ENCODE results near the gene ARL10. TPM values are rescaled to one million over a fixed set of nuclear protein-coding genes. Genes with fewer than 3 reads are reported as not detected.

The ARL10 gene
- total RNA-seq, 3 donors from 2014 or later (not counting 1 experiment from before 2014, with no cell fraction given): 0.75 to 6.8 (median 6.7) TPM

GRCh38 chr5:176360894-176361436 is 4.3 kb upstream of the ARL10 start:
- Histone ChIP-seq H3K27ac (ENCODE audit: low read length) (peak overlapping the region; percentile 83), H3K4me1 (ENCODE audit: control insufficient read depth, insufficient read depth, low read length) (peaks cover 33% of the 10 kb centered on the region), H3K27me3 (ENCODE audit: control insufficient read depth, insufficient read depth, low read length) (no peaks in the 10 kb centered on the region), H3K9me3 (ENCODE audit: control insufficient read depth, insufficient read depth, low read length) (peaks cover 3% of the 10 kb centered on the region), H3K4me3 (ENCODE audit: low read length) (peak overlapping the region; percentile 87), H3K36me3 (ENCODE audit: control insufficient read depth, insufficient read depth, low read length) (peaks cover 14% of the 10 kb centered on the region)
- 4% methylated on average over 23 of the region's 27 CpGs for WGBS (ENCODE audit: insufficient coverage)
- TF ChIP-seq CTCF (IDR thresholded peaks at IDR 0.05): no peak
- DNase-seq (no peak), ATAC-seq (no peak)
- H3K27me3 Mint-ChIP-seq (ENCODE audit: low read depth in 2 of 2): peaks cover 0 to 3% of the 10 kb centered on the region in 2 donors
- H3K4me1 Mint-ChIP-seq: peaks cover 30 to 32% of the 10 kb centered on the region in 2 donors
- peak overlapping the region; percentile 87 to 91 for H3K27ac Mint-ChIP-seq
- peak overlapping the region; percentile 96 for H3K4me3 Mint-ChIP-seq
- no peaks in the 10 kb centered on the region for H3K9me3 Mint-ChIP-seq
- no peaks in the 10 kb centered on the region for H3K36me3 Mint-ChIP-seq
- intact Hi-C loops (cut with micrococcal nuclease): no loop called here

- peaks cover 0 to 5% of the 10 kb centered on the region in 2 donors for H3K27me3 Mint-ChIP-seq (ENCODE audit: low read depth in 2 of 2)
- Histone ChIP-seq H3K27me3 (ENCODE audit: control insufficient read depth, insufficient read depth, low read length) (no peaks in the 10 kb centered on the region), H3K4me3 (ENCODE audit: low read length) (peak within 1 kb of the TSS; percentile 87), H3K27ac (ENCODE audit: low read length) (peak within 1 kb of the TSS; percentile 83), H3K9me3 (ENCODE audit: control insufficient read depth, insufficient read depth, low read length) (peaks cover 3% of the 10 kb centered on the region), H3K36me3 (ENCODE audit: control insufficient read depth, insufficient read depth, low read length) (peaks cover 10% of the 10 kb centered on the region), H3K4me1 (ENCODE audit: control insufficient read depth, insufficient read depth, low read length) (peaks cover 37% of the 10 kb centered on the region)
- TF ChIP-seq CTCF (IDR thresholded peaks at IDR 0.05): no peak
- H3K4me1 Mint-ChIP-seq: peaks cover 30 to 31% of the 10 kb centered on the region in 2 donors
- under 1% methylated on average over 56 of the region's 56 CpGs for WGBS (ENCODE audit: insufficient coverage)
- intact Hi-C loops (cut with micrococcal nuclease): no loop called here
- peak within 1 kb of the TSS; percentile 96 for H3K4me3 Mint-ChIP-seq
- peak within 1 kb of the TSS; percentile 87 to 91 for H3K27ac Mint-ChIP-seq
- no peaks in the 10 kb centered on the region for H3K9me3 Mint-ChIP-seq
- no peaks in the 10 kb centered on the region for H3K36me3 Mint-ChIP-seq
- DNase-seq: peak; percentile 76 to 97
- ATAC-seq: peak; percentile 90 to 97 (median 93)
Measured at GRCh38 chr5:176361437-176362232, 3.7 kb upstream of the ARL10 start, which contains the start of gene KIAA1191. Gene KIAA1191 (minus strand): TSS chr5:176361764. CDS start chr5:176359508, 2,256 bp downstream.

- Mint-ChIP-seq H3K4me3 (peak overlapping the region; percentile 96), H3K4me1 (peaks cover 30 to 31% of the 10 kb centered on the region in 2 donors), H3K36me3 (no peaks in the 10 kb centered on the region), H3K27ac (peak overlapping the region; percentile 87 to 91), H3K27me3 (ENCODE audit: low read depth in 2 of 2) (peaks cover 0 to 6% of the 10 kb centered on the region in 2 donors), H3K9me3 (no peaks in the 10 kb centered on the region)
- TF ChIP-seq CTCF (IDR thresholded peaks at IDR 0.05): no peak
- Histone ChIP-seq H3K27me3 (ENCODE audit: control insufficient read depth, insufficient read depth, low read length) (no peaks in the 10 kb centered on the region), H3K36me3 (ENCODE audit: control insufficient read depth, insufficient read depth, low read length) (peaks cover 7% of the 10 kb centered on the region), H3K27ac (ENCODE audit: low read length) (peak overlapping the region; percentile 83), H3K9me3 (ENCODE audit: control insufficient read depth, insufficient read depth, low read length) (peaks cover 3% of the 10 kb centered on the region), H3K4me1 (ENCODE audit: control insufficient read depth, insufficient read depth, low read length) (peaks cover 37% of the 10 kb centered on the region), H3K4me3 (ENCODE audit: low read length) (peak overlapping the region; percentile 87)
- no peak for ATAC-seq
- WGBS (ENCODE audit: insufficient coverage): 42% methylated on average over 6 of the region's 8 CpGs
- no peak for DNase-seq
- intact Hi-C loops (cut with micrococcal nuclease): no loop called here
Measured at GRCh38 chr5:176362233-176362490, 3.1 kb upstream of the ARL10 start.

Data from natural killer cell (primary cell).